Measurements from ENCODE around the gene KRTAP9-3.
"Not testable (repeated sequence)": the region's sequence is repeated elsewhere in the genome, so short reads cannot be mapped to it uniquely, and the experiment has no call there.

KRTAP9-3 gene

GRCh38 chr17:41232399-41233105 lies at the start of gene KRTAP9-3:
Gene KRTAP9-3 (plus strand): TSS chr17:41232449. CDS start chr17:41232502, 53 bp downstream.
- not testable (repeated sequence) for DNase-seq

GRCh38 chr17:41184480-41184961 lies 47.7 kb upstream of the KRTAP9-3 start, which contains the start of gene KRTAP4-1:
Gene KRTAP4-1 (minus strand): TSS chr17:41184911. CDS start chr17:41184854, 57 bp downstream.
- DNase-seq, result no peak

GRCh38 chr17:41185001-41185400 lies 47.2 kb upstream of the KRTAP9-3 start:
- no peak for DNase-seq

GRCh38 chr17:41186872-41187271 lies 45.4 kb upstream of the KRTAP9-3 start:
- DNase-seq, result no peak

GRCh38 chr17:41189837-41190318 lies 42.4 kb upstream of the KRTAP9-3 start, which contains the start of gene KRTAP9-1:
Gene KRTAP9-1 (plus strand): TSS chr17:41189887. CDS start chr17:41189887, 0 bp downstream.
- DNase-seq, result not testable (repeated sequence)

- no peak for DNase-seq
Observed at GRCh38 chr17:41190328-41190727, 41.9 kb upstream of the KRTAP9-3 start.

GRCh38 chr17:41196068-41196467 lies 36.2 kb upstream of the KRTAP9-3 start:
- no peak for DNase-seq

GRCh38 chr17:41199421-41200078 lies 32.7 kb upstream of the KRTAP9-3 start:
- no peak for DNase-seq

- no peak for DNase-seq
Observed at GRCh38 chr17:41211845-41212466, 20.3 kb upstream of the KRTAP9-3 start.

- no peak for DNase-seq
Observed at GRCh38 chr17:41212524-41213169, 19.6 kb upstream of the KRTAP9-3 start.

GRCh38 chr17:41215681-41216080 lies 16.6 kb upstream of the KRTAP9-3 start:
- DNase-seq, result no peak

- no peak for DNase-seq
Observed at GRCh38 chr17:41223821-41224220, 8.4 kb upstream of the KRTAP9-3 start.

- no peak for DNase-seq
Observed at GRCh38 chr17:41226051-41226450, 6.2 kb upstream of the KRTAP9-3 start.

- not testable (repeated sequence) for DNase-seq
Observed at GRCh38 chr17:41226598-41227095, 5.6 kb upstream of the KRTAP9-3 start, which contains the start of gene KRTAP9-2. Gene KRTAP9-2 (plus strand): TSS chr17:41226648. CDS start chr17:41226655, 7 bp downstream.

GRCh38 chr17:41230094-41230493 lies 2.2 kb upstream of the KRTAP9-3 start:
- DNase-seq, result no peak

- no peak for DNase-seq
Observed at GRCh38 chr17:41231731-41232130, 518 bp upstream of the KRTAP9-3 start.

GRCh38 chr17:41237116-41237515 lies 4.9 kb downstream of the KRTAP9-3 start:
- DNase-seq, result not testable (repeated sequence)

- not testable (repeated sequence) for DNase-seq
Observed at GRCh38 chr17:41237949-41238437, 5.7 kb downstream of the KRTAP9-3 start, which contains the start of gene KRTAP9-8. Gene KRTAP9-8 (plus strand): TSS chr17:41237999. CDS start chr17:41238052, 53 bp downstream.

GRCh38 chr17:41246995-41247787 lies 14.9 kb downstream of the KRTAP9-3 start:
- DNase-seq, result not testable (repeated sequence)

GRCh38 chr17:41249637-41250240 lies 17.5 kb downstream of the KRTAP9-3 start, which contains the start of gene KRTAP9-4:
Gene KRTAP9-4 (plus strand): TSS chr17:41249687. CDS start chr17:41249721, 34 bp downstream.
- DNase-seq, result not testable (repeated sequence)

- DNase-seq, result no peak
Observed at GRCh38 chr17:41251261-41251660, 19.0 kb downstream of the KRTAP9-3 start.
